GM18507 (cell line): Measurements from ENCODE around the gene ART5.
"Not testable (repeated sequence)": the region's sequence is repeated elsewhere in the genome, so short reads cannot be mapped to it uniquely, and the experiment has no call there.

Source experiments
- DNase-seq: peaks from one replicate; pipeline ENCODE4 v3.0.0; 2011; ENCODE audit warnings: low read depth; ENCODE audit not compliant: insufficient read length; ENCODE audit errors: extremely low spot score
- FAIRE-seq: peaks from 2 replicates; lab custom pipeline; 2011; peaks lifted over from hg19 to GRCh38; lab: Jason Lieb, UNC

Gene ART5

GRCh38 chr11:3659595-3660515 lies 18.1 kb upstream of the ART5 start:
- FAIRE-seq (no peak), DNase-seq (no peak)

DNA sequence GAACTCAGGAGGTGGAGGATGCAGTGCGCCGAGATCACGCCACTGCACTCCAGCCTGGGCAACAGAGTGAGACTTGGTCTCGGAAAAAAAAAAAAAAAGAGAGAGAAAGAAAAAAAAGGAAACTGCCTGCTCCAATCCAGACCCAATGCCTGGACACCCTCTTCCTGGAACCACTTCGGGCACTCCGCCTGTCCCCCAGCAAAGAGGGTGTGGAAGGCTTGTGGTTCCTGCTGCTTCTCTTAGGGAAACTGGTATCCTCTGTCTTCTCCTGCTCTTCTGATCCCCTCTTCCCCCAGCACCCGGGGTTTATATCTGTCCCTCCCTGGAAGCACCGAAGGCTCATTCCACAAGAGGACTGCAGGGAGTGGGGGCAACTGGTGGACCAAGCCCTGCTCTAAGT lies 16.5 kb upstream of the ART5 start:
- FAIRE-seq (no peak), DNase-seq (no peak)

- not testable (repeated sequence) for DNase-seq, FAIRE-seq
Observed at GRCh38 chr11:3657331-3657730, 15.5 kb upstream of the ART5 start.

DNA sequence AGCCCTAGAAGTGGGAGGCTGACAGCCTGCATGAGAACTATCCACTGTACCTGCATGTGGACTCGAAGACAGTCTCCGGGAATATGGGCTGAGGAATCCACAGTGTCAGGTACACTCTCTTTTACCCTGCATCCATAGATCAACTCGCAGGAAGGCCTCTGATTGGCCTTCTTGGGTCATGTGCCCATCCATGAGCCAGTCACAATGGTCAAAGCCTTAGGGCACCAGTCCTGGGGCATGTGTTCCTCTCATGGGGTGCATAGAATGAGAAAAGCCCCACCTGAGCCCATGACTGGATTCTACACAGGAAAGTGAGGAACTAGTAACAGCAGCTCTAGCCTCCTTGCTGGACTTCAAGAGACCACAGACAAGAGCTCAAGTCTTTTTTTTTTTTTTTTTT lies 13.8 kb upstream of the ART5 start:
- no peak for DNase-seq
- no peak for FAIRE-seq

DNA sequence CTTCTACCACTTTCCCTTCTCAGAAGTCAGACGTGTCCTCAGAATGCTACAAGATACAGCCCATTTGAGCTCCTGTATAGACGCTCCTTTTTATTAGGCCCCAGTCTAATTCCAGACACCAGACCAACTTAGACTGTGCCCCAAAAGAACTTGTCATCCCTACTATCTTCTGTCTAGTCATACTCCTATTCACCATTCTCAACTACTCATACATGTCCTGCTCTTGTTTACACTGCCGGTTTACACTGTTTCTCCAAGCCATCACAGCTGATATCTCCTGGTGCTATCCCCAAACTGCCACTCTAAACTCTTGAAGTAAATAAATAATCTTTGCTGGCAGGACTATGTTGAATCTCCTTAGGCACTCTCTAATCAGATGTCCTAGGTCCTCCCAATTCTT lies 10.7 kb upstream of the ART5 start:
- DNase-seq, FAIRE-seq: not testable (repeated sequence)

DNA sequence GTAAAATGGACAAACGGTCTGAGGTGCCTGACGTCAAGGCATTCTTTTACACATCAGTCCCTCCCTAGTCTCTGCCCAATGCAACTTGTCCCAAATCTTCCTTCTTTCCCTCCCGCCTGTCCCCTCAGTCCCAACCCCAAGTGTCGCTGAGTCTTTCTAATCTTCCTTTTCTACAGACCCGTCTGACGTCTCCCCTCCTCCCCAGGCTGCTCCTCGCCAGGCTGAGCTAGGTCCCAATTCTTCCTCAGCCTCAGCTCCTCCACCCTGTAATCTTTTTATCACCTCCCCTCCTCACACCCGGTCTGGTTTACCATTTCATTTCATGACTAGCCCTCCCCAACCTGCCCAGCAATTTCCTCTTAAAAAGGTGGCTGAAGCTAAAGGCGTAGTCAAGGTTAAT lies 7.6 kb upstream of the ART5 start:
- not testable (repeated sequence) for FAIRE-seq, DNase-seq

- not testable (repeated sequence) for FAIRE-seq, DNase-seq
Observed at GRCh38 chr11:3648843-3649242, 7.1 kb upstream of the ART5 start.

DNA sequence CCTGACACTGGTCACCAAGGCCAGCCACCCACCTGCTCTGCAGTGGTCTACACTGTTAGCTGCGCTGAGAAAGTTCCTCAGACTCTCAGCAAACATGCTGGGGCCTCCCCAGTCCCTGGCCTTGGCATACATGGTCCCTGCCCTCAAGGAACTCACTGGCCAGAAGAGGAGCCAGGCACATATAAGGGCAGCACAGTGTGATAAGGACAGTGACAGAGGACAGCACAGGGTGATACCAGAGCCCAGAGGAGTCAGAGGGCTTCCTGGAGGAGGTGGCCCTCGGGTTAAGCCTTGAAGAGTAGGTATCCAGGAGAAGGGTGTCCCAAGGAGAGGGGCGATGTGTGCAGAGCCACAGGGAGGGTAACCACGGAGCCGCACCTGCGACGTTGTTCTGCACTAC lies 3.8 kb upstream of the ART5 start:
- DNase-seq: no peak
- FAIRE-seq: no peak

DNA sequence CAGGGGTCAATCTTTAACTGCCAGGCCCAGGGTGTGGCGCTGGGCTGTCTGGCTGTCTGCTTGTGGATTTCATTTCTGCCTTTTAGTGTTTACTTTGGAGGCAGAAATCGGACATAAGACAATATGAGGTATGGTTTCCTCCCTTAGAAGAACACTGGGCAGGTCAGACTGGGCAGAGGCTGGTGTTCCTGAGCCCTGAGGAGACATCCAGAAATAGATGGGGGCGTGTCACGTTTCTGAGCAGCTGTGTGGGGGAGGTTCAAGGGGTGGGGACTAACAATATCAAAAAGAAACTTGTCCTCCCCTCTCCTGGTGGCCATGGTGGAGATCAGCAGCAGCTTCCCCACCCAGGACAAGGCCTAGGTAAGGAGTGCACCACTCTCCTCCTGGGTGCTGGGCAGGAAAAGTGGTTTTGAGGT lies 3.0 kb upstream of the ART5 start, which contains the start of gene ART1:
ART1 (plus strand) TSS at position 312 of the 419 bp plus-strand sequence. CDS start 14,086 bp downstream, outside the sequence.
- FAIRE-seq: no peak

DNA sequence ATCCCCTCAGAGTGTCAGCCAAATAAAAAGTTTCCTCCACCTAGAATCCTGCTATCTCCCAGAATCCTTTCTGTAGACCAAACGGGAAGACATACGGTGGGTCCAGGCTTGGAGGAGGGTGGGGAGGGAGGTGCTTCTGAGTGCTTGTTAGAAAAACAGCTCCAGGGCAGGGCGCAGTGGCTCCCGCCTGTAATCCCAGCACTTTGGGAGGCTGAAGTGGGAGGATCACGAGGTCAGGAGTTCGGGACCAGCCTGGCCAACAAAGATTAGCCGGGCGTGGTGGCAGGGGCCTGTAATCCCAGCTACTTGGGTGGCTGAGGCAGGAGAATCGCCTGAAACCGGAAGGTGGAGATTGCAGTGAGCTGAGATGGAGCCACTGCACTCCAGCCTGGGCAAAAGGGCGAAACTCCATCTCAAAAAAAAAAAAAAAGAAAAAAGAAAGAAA lies 1.3 kb upstream of the ART5 start:
- DNase-seq, FAIRE-seq: not testable (repeated sequence)

More for the DNA sequence above, 3.0 kb upstream of the ART5 start, which contains the start of gene ART1:
- no peak for DNase-seq

GRCh38 chr11:3642071-3642951 lies 519 bp upstream of the ART5 start:
- no peak for FAIRE-seq
- DNase-seq: peak; percentile 23

DNA sequence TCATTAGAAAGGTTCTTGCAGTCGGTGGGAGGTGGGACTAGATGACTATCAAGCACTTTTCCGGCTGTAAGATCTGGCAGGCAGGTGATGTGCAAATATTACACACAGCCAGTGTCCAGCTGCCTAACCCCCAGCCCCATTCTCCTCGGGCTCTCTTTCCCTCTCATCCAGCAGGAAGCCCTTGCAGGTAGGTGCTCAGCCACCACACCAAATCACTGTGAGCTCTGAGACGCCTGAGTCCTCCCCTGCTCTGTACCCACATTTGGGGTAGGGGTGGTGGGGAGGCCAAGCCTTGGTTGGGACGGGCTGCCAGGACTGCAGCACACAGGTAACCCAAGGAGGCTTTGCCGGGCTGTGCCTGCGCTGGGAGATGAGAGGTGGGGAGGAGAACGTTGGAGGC lies 601 bp downstream of the ART5 start:
- DNase-seq (no peak), FAIRE-seq (no peak)

DNA sequence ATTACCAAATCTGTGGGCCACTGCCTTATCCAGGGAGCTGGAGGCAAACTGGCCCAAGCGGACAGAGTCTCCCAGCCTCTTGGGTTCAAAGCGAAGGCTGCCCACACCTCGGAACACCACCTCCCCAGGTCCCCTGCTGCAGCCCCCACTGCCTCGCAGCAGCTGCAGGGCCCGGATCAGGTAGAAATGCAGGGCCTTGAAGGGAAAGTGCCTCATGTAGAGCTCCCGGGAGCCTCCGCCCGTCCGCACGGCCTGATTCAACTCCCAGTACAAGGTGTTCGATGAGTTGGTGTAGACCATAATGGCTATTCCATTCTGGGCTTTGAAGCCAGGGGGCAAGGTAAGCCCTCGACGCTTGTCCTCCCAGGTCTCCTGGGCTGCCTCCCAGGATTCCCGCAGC lies 2.0 kb downstream of the ART5 start:
- no peak for FAIRE-seq
- no peak for DNase-seq

- no peak for FAIRE-seq
- DNase-seq: no peak
Observed at GRCh38 chr11:3638513-3638912, 3.3 kb downstream of the ART5 start.

GRCh38 chr11:3637201-3637600 lies 4.6 kb downstream of the ART5 start:
- no peak for FAIRE-seq

DNA sequence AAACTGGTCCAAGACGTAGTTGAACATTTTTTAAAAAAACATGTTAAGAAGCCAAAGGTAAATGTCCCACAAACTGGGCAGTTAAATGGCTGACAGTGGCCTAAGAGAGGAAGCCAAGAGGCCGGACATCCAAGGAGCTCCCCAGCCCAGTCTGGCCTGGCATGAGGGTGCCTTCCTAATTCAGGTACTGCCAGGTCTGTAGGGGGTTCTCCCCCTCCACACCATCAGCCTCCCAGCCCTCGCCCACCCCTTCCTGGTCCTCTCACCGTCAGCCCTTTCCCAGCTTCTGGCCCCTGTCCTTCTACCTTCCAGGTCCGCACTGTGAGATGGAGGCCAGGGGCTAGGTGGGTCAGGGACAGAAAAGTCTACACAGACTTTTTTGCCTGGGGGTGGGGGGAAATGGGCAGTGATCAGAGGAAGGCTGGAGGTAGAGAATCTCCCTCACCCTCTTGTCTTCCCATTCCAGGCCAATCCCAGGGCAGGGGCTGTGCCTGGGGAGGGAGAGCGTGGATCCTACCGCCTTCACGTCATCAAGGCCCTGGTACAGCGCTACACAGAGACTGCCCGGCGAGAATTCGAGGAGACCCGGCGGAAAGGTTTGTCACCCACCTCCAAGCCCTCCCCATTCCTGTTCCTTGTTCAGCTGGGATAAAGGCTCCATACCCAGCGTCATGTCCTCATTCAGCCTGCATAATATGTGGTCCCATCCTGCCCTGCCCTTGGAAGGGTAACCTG lies 6.0 kb downstream of the ART5 start:
- DNase-seq (no peak), FAIRE-seq (no peak)

More at GRCh38 chr11:3637201-3637600, 4.6 kb downstream of the ART5 start:
- DNase-seq: no peak

- FAIRE-seq (no peak), DNase-seq (no peak)
Observed at GRCh38 chr11:3632070-3632660, 9.6 kb downstream of the ART5 start.

DNA sequence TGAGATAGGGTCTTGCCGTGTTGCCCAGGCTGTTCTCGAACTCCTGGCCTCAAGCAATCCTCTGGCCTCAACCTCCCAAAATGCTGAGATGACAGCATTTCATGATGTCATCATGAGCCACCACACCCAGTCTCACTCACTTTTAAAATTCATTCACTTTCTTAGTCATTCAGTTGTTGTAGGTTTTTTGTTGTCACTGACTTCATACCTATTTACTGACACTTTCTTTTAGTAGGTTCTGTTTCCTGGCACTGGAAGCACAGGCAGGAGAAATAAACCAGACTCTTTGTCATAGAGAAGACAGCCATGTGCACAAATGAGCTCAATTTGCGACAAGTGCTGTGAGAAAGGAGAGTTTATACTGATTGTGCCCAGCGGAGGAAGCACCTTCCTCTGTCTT lies 10.5 kb downstream of the ART5 start:
- FAIRE-seq: no peak
- no peak for DNase-seq

GRCh38 chr11:3627291-3627690 lies 14.5 kb downstream of the ART5 start:
- FAIRE-seq: no peak
- DNase-seq: no peak
